Natural killer cell (primary cell): ENCODE results near the gene GLI3. TPM values are rescaled to one million over a fixed set of nuclear protein-coding genes. Genes with fewer than 3 reads are reported as not detected.

Experiments used
- ATAC-seq, 3 donors: fragments of 150-1000 bp in 2 of 3; fragments of 200-7000 bp in 1 of 3; cut with Tn5 transposase; 1 replicate in 1 of 3; 2 replicates in 2 of 3; pipeline ENCODE4 v1.10.0; 2021; ENCODE audit warnings: mild to moderate bottlenecking in 2 of 3, moderate library complexity in 2 of 3
- DNase-seq, 2 donors: peaks; one replicate each; pipeline versions ENCODE4 v3.0.0 to v3.0.0-alpha.2; 2013 to 2021; ENCODE audit warnings: mixed read lengths in 1 of 2
- H3K27ac ChIP-seq: one replicate; pipeline ENCODE4 v1.5.1; 2013; ENCODE audit warnings: mild to moderate bottlenecking, low read length
- H3K27me3 ChIP-seq: one replicate; pipeline ENCODE4 v1.6.1; 2013; ENCODE audit warnings: low read length; ENCODE audit not compliant: control insufficient read depth, insufficient read depth
- H3K36me3 ChIP-seq: one replicate; pipeline ENCODE4 v1.6.1; 2013; ENCODE audit warnings: low read length; ENCODE audit not compliant: control insufficient read depth, insufficient read depth
- H3K4me1 ChIP-seq: one replicate; pipeline ENCODE4 v1.6.1; 2013; ENCODE audit warnings: low read length; ENCODE audit not compliant: control insufficient read depth, insufficient read depth
- H3K4me3 ChIP-seq: one replicate; pipeline ENCODE4 v1.5.1; 2013; ENCODE audit warnings: low read length
- H3K9me3 ChIP-seq: one replicate; pipeline ENCODE4 v1.6.1; 2013; ENCODE audit warnings: low read length; ENCODE audit not compliant: control insufficient read depth, insufficient read depth
- H3K27ac Mint-ChIP-seq, 2 donors: one replicate each; pipeline ENCODE4 v1.8.0; 2022; ENCODE audit warnings: mild to moderate bottlenecking in 2 of 2, mixed read lengths in 2 of 2, moderate library complexity in 1 of 2
- H3K27me3 Mint-ChIP-seq, 2 donors: one replicate each; pipeline ENCODE4 v1.8.0; 2022; ENCODE audit warnings: low read depth in 2 of 2, mixed read lengths in 2 of 2
- H3K36me3 Mint-ChIP-seq: one replicate; pipeline ENCODE4 v1.8.0; 2022; ENCODE audit warnings: mixed read lengths
- H3K4me1 Mint-ChIP-seq, 2 donors: one replicate each; pipeline ENCODE4 v1.8.0; 2022; ENCODE audit warnings: mixed read lengths in 2 of 2
- H3K4me3 Mint-ChIP-seq: one replicate; pipeline ENCODE4 v1.8.0; 2022; ENCODE audit warnings: mild to moderate bottlenecking, moderate library complexity, mixed read lengths
- H3K9me3 Mint-ChIP-seq, 2 donors: one replicate each; pipeline ENCODE4 v1.8.0; 2022; ENCODE audit warnings: mixed read lengths in 2 of 2
- CTCF ChIP-seq: fragments of 200-600 bp; IDR thresholded peaks from one replicate; pipeline ENCODE4 v1.8.0; 2022; ENCODE audit warnings: antibody characterized with exemption
- WGBS: methylation state at CpG from one replicate; pipeline ENCODE4 v1.1.7; 2013; ENCODE audit warnings: missing lambda C conversion rate; ENCODE audit not compliant: insufficient coverage; 5-methylcytosine and 5-hydroxymethylcytosine counted together
- intact Hi-C: fragments of 100-400 bp; cut with micrococcal nuclease; formaldehyde crosslinking; loops from one replicate; pipeline ENCODE4 v1.14.2; 2022
- total RNA-seq, 4 donors: library from RNA; stranded (reverse); fragments of 120-200 nt in 1 of 4; gene quantifications; one replicate each; pipeline versions ENCODE4 v1.2.3 to v1.2.4, GENCODE V29; 2013 to 2022

The GLI3 gene
- total RNA-seq, 3 donors from 2014 or later (not counting 1 experiment from before 2014, with no cell fraction given), result 2.9 to 4.7 (median 3.1) TPM

GRCh38 chr7:42065015-42065414 is 172.0 kb downstream of the GLI3 start:
- Histone ChIP-seq H3K27me3 (no peaks in the 10 kb centered on the region), H3K27ac (no peak overlapping the region), H3K4me3 (no peak overlapping the region), H3K36me3 (no peaks in the 10 kb centered on the region), H3K4me1 (no peaks in the 10 kb centered on the region), H3K9me3 (no peaks in the 10 kb centered on the region)
- Mint-ChIP-seq H3K36me3 (no peaks in the 10 kb centered on the region), H3K27ac (no peak overlapping the region), H3K4me1 (peaks cover 4% of the 10 kb centered on the region in 2 donors), H3K9me3 (no peaks in the 10 kb centered on the region), H3K4me3 (no peak overlapping the region), H3K27me3 (no peaks in the 10 kb centered on the region)
- DNase-seq (no peak), ATAC-seq (no peak)
- TF ChIP-seq CTCF, result no peak
- intact Hi-C loops, result no loop called here

GRCh38 chr7:42064534-42064933 is 172.5 kb downstream of the GLI3 start:
- H3K36me3 Mint-ChIP-seq, result no peaks in the 10 kb centered on the region
- H3K4me3 Mint-ChIP-seq, result no peak overlapping the region
- H3K27me3 Mint-ChIP-seq, result no peaks in the 10 kb centered on the region
- WGBS, result 90% methylated on average over 2 of the region's 2 CpGs
- H3K9me3 Mint-ChIP-seq, result no peaks in the 10 kb centered on the region
- H3K4me3 ChIP-seq, result no peak overlapping the region
- no peak for TF ChIP-seq CTCF
- ATAC-seq (no peak), DNase-seq (no peak)
- H3K27ac Mint-ChIP-seq, result no peak overlapping the region
- H3K36me3 ChIP-seq, result no peaks in the 10 kb centered on the region
- H3K9me3 ChIP-seq, result no peaks in the 10 kb centered on the region
- no peak overlapping the region for H3K27ac ChIP-seq
- no peaks in the 10 kb centered on the region for H3K27me3 ChIP-seq
- no peaks in the 10 kb centered on the region for H3K4me1 ChIP-seq
- no peaks in the 10 kb centered on the region for H3K4me1 Mint-ChIP-seq
- intact Hi-C loops, result no loop called here

- H3K9me3 ChIP-seq, result no peaks in the 10 kb centered on the region
- Mint-ChIP-seq H3K4me1 (no peaks in the 10 kb centered on the region), H3K27ac (no peak overlapping the region), H3K27me3 (peaks cover 0 to 8% of the 10 kb centered on the region in 2 donors), H3K36me3 (no peaks in the 10 kb centered on the region), H3K4me3 (no peak overlapping the region), H3K9me3 (no peaks in the 10 kb centered on the region)
- WGBS, result 100% methylated on average over 1 of the region's 2 CpGs
- no peaks in the 10 kb centered on the region for H3K4me1 ChIP-seq
- no peak overlapping the region for H3K4me3 ChIP-seq
- H3K27me3 ChIP-seq, result no peaks in the 10 kb centered on the region
- no peak overlapping the region for H3K27ac ChIP-seq
- no peaks in the 10 kb centered on the region for H3K36me3 ChIP-seq
- TF ChIP-seq CTCF, result no peak
- intact Hi-C loops, result no loop called here
- no peak for DNase-seq
- ATAC-seq, result no peak
Measured at GRCh38 chr7:42059275-42059674, 177.7 kb downstream of the GLI3 start.

GRCh38 chr7:42057331-42057730 is 179.7 kb downstream of the GLI3 start:
- intact Hi-C loops, result no loop called here
- Histone ChIP-seq H3K27me3 (no peaks in the 10 kb centered on the region), H3K4me3 (no peak overlapping the region), H3K4me1 (no peaks in the 10 kb centered on the region), H3K36me3 (no peaks in the 10 kb centered on the region), H3K9me3 (no peaks in the 10 kb centered on the region), H3K27ac (no peak overlapping the region)
- no peak for TF ChIP-seq CTCF
- Mint-ChIP-seq H3K27me3 (peaks cover 0 to 8% of the 10 kb centered on the region in 2 donors), H3K4me3 (no peak overlapping the region), H3K36me3 (no peaks in the 10 kb centered on the region), H3K9me3 (no peaks in the 10 kb centered on the region), H3K27ac (no peak overlapping the region), H3K4me1 (no peaks in the 10 kb centered on the region)
- 89% methylated on average over 2 of the region's 2 CpGs for WGBS
- ATAC-seq, result no peak
- no peak for DNase-seq
